Loucy (cell line): ENCODE measurements around the gene GNAS-AS1.

Experiments
- H2AFZ ChIP-seq: fragments of 200-600 bp; sonication (generic); 2 replicates; pipeline ENCODE4 v1.6.0; 2016; ENCODE audit warnings: antibody characterized with exemption, mild to moderate bottlenecking, low read length, moderate library complexity
- H3F3A ChIP-seq: fragments of 200-600 bp; 2 replicates; pipeline ENCODE4 v1.6.0; 2016; ENCODE audit warnings: antibody characterized with exemption, low read depth, mild to moderate bottlenecking
- H3K27me3 ChIP-seq: fragments of 200-600 bp; sonication (generic); 2 replicates; pipeline ENCODE4 v1.6.1; 2014; ENCODE audit warnings: low read length, mild to moderate bottlenecking; ENCODE audit not compliant: insufficient read depth, poor library complexity, severe bottlenecking
- H3K36me3 ChIP-seq: fragments of 200-600 bp; sonication (generic); 2 replicates; pipeline ENCODE4 v1.6.1; 2016; ENCODE audit warnings: low read length; ENCODE audit not compliant: insufficient read depth
- H3K4me1 ChIP-seq: fragments of 200-600 bp; sonication (generic); 2 replicates; pipeline ENCODE4 v1.5.1; 2014; ENCODE audit warnings: low read length, mild to moderate bottlenecking; ENCODE audit not compliant: insufficient read depth, poor library complexity, severe bottlenecking
- H3K4me2 ChIP-seq: fragments of 200-600 bp; sonication (generic); 2 replicates; pipeline ENCODE4 v1.6.0; 2014; ENCODE audit warnings: antibody characterized with exemption, low read length, low read depth, mild to moderate bottlenecking; ENCODE audit not compliant: poor library complexity, severe bottlenecking
- H3K4me3 ChIP-seq: fragments of 200-600 bp; sonication (generic); 2 replicates; pipeline ENCODE4 v1.5.1; 2014; ENCODE audit warnings: low read length, mild to moderate bottlenecking, mixed read lengths; ENCODE audit not compliant: poor library complexity, severe bottlenecking
- H3K79me2 ChIP-seq: fragments of 200-600 bp; sonication (generic); 2 replicates; pipeline ENCODE4 v1.6.1; 2014; ENCODE audit warnings: low read length; ENCODE audit not compliant: insufficient read depth
- H3K9ac ChIP-seq: fragments of 200-600 bp; sonication (generic); 2 replicates; pipeline ENCODE4 v1.6.0; 2014; ENCODE audit warnings: mild to moderate bottlenecking, low read depth, low read length, moderate library complexity; ENCODE audit not compliant: poor library complexity, severe bottlenecking
- H3K9me2 ChIP-seq: fragments of 200-600 bp; sonication (generic); replicated peaks from 2 replicates; pipeline ENCODE4 v1.6.1; 2016; ENCODE audit warnings: low read depth, low read length, mixed read lengths
- H3K9me3 ChIP-seq: fragments of 200-600 bp; sonication (generic); 2 replicates; pipeline ENCODE4 v1.6.1; 2014; ENCODE audit warnings: mild to moderate bottlenecking, antibody characterized with exemption, low read length, low read depth; ENCODE audit not compliant: insufficient read depth
- H4K20me1 ChIP-seq: fragments of 200-600 bp; sonication (generic); 2 replicates; pipeline ENCODE4 v1.6.0; 2014; ENCODE audit warnings: antibody characterized with exemption, low read length, mild to moderate bottlenecking; ENCODE audit not compliant: insufficient read depth, poor library complexity, severe bottlenecking
- CTCF ChIP-seq: fragments of 200-600 bp; sonication (generic); conservative IDR thresholded peaks from 2 replicates; pipeline ENCODE4 v1.5.1; 2014; ENCODE audit warnings: mild to moderate bottlenecking, antibody characterized with exemption, low read length
- EZH2phosphoT487 ChIP-seq: fragments of 200-600 bp; IDR thresholded peaks from 2 replicates; pipeline ENCODE4 v1.6.1; 2018; ENCODE audit warnings: antibody characterized with exemption, mild to moderate bottlenecking, moderate library complexity, borderline replicate concordance

GNAS-AS1 gene

GRCh38 chr20:58882704-58883089, 32.0 kb upstream of the GNAS-AS1 start:
- Histone ChIP-seq H3F3A (no peaks in the 10 kb centered on the region; the same call in 1 of the 2 replicates), H3K9me3 (0 out of 2 replicates have a peak, but pooled peaks cover 3% of the 10 kb centered on the region), H3K9ac (no peak overlapping the region), H3K9me2 (no peaks in the 10 kb centered on the region), H3K36me3 (no peaks in the 10 kb centered on the region), H3K79me2 (peaks cover 3% of the 10 kb centered on the region; the same call in 1 of the 2 replicates), H3K4me2 (no peak overlapping the region), H2AFZ (no peak overlapping the region), H3K4me3 (no peak overlapping the region), H3K4me1 (peaks cover 16% of the 10 kb centered on the region), H3K27me3 (no peaks in the 10 kb centered on the region), H4K20me1 (no peaks in the 10 kb centered on the region)
- TF ChIP-seq CTCF (no peak), EZH2phosphoT487 (no peak)

- Histone ChIP-seq H3K9me2 (no peaks in the 10 kb centered on the region), H3K4me2 (no peak overlapping the region), H4K20me1 (no peaks in the 10 kb centered on the region), H3F3A (no peaks in the 10 kb centered on the region), H3K36me3 (no peaks in the 10 kb centered on the region), H3K79me2 (no peaks in the 10 kb centered on the region), H3K4me1 (peaks cover 14% of the 10 kb centered on the region), H3K9ac (no peak overlapping the region), H3K27me3 (no peaks in the 10 kb centered on the region), H3K4me3 (no peak overlapping the region), H2AFZ (no peak overlapping the region), H3K9me3 (0 out of 2 replicates have a peak, but pooled peaks cover 3% of the 10 kb centered on the region)
- peak; percentile 70 for TF ChIP-seq CTCF
- no peak for TF ChIP-seq EZH2phosphoT487
These were observed 30.5 kb upstream of the GNAS-AS1 start for GRCh38 chr20:58880994-58881752.

GRCh38 chr20:58880441-58880840, 29.7 kb upstream of the GNAS-AS1 start:
- peaks cover 14% of the 10 kb centered on the region for H3K4me1 ChIP-seq
- H4K20me1 ChIP-seq = no peaks in the 10 kb centered on the region
- H3K9ac ChIP-seq = no peak overlapping the region
- no peak for TF ChIP-seq CTCF
- TF ChIP-seq EZH2phosphoT487 = no peak
- no peak overlapping the region for H2AFZ ChIP-seq
- H3F3A ChIP-seq = no peaks in the 10 kb centered on the region
- H3K79me2 ChIP-seq = no peaks in the 10 kb centered on the region
- no peak overlapping the region for H3K4me3 ChIP-seq
- no peaks in the 10 kb centered on the region for H3K36me3 ChIP-seq
- H3K27me3 ChIP-seq = no peaks in the 10 kb centered on the region
- H3K9me2 ChIP-seq = no peaks in the 10 kb centered on the region
- H3K4me2 ChIP-seq = no peak overlapping the region
- 0 out of 2 replicates have a peak, but pooled peaks cover 1% of the 10 kb centered on the region for H3K9me3 ChIP-seq
